ENCODE measurements around the gene GATC. TPM values are rescaled to one million over a fixed set of nuclear protein-coding genes. Genes with fewer than 3 reads are reported as not detected.

The GATC gene
- total and polyA plus RNA-seq, 10 of the 15 experiments (the other 5 are each of a cell fraction or from before 2014, with no cell fraction given): 5.1 to 40.3 (median 22.9) TPM

DNA sequence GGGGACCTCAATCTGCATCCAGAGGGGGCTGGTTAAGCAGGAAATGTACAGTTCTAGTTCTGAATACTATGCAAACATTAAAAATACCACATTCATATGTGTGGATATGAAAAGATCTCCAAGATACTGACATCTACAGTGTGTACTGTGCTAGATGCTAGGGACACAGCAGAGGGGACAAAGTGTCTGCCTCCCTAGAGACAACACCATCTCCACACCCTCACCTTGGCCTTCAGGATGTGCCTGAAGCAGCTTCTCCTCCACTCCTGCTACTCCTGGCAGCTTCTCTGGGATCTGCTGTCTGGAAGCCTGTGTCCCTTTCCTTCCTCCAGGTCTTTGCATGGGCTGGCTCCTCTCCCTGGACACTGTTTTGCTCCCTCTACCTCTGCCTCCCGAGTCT lies 34.0 kb downstream of the GATC start:
- POLR2A ChIA-PET: no interaction called here
- CTCF ChIA-PET: interaction anchor here (0.6 to 1.7 kb wide), 2 partner anchors 16 to 919 kb away, joined by 3 to 4 read pairs; no protein-coding TSS in a partner anchor
- H3K4me1 ChIP-seq (ENCODE audit: control insufficient read depth, insufficient read depth, low read length): no peaks in the 10 kb centered on the region
- H3K27ac ChIP-seq (ENCODE audit: control insufficient read depth, insufficient read depth): no peak overlapping the region
- in situ Hi-C loops (cut with MboI) (no loop called here), intact Hi-C loops (cut with micrococcal nuclease; ENCODE audit: unreplicated experiment) (no loop called here)
- no peak overlapping the region for H3K4me3 ChIP-seq
- H3K4me2 ChIP-seq (ENCODE audit: control insufficient read depth, insufficient read depth): no peak overlapping the region
- H3K36me3 ChIP-seq (ENCODE audit: control insufficient read depth in 2 of 2, insufficient read depth in 2 of 2, low read length in 1 of 2): no peaks in the 10 kb centered on the region
- no peaks in the 10 kb centered on the region for H3K79me2 ChIP-seq (ENCODE audit: control insufficient read depth, insufficient read depth, low read length)
- H3K9me3 ChIP-seq (replicated peaks; ENCODE audit: control insufficient read depth, insufficient read depth, low read length): no peaks in the 10 kb centered on the region
- H3K27me3 ChIP-seq (replicated peaks in 1 of 2; ENCODE audit: control insufficient read depth in 2 of 2, insufficient read depth in 2 of 2, low read length in 1 of 2): no peaks in the 10 kb centered on the region
- RAD21 ChIA-PET (ENCODE audit: unreplicated experiment): interaction anchor here (1.2 kb wide), 1 partner anchor 17 kb away, joined by 3 read pairs; no protein-coding TSS in a partner anchor
- H4K20me1 ChIP-seq (ENCODE audit: control insufficient read depth, insufficient read depth): no peaks in the 10 kb centered on the region
- ATAC-seq (no peak), DNase-seq (ENCODE audit: low read depth, low spot score) (no peak), FAIRE-seq (no peak)
- no TSS peak for BruUV-seq (replicated peaks)
- no peak overlapping the region for H2AFZ ChIP-seq (ENCODE audit: control insufficient read depth, low read depth, low read length)
- no peak overlapping the region for H3K9ac ChIP-seq (ENCODE audit: control insufficient read depth, insufficient read depth, low read length)
- WGBS (ENCODE audit: insufficient coverage, insufficient replicate concordance, low lambda C conversion rate, missing lambda C conversion rate): 47% methylated on average over 1 of the region's 1 CpG
- SMC1A ChIA-PET (ENCODE audit: uncharacterized antibody, unreplicated experiment): interaction anchor here (1.4 kb wide), 1 partner anchor 14 kb away, joined by 3 read pairs; no protein-coding TSS in a partner anchor
- TF ChIP-seq HDAC6 (IDR thresholded peaks at IDR 0.05; ENCODE audit: unreplicated experiment) (no peak), BHLHE40 (IDR thresholded peaks at IDR 0.05; ENCODE audit: borderline replicate concordance in 1 of 2, low read depth in 2 of 2, low read length in 1 of 2) (no peak), CEBPZ (IDR thresholded peaks at IDR 0.05; ENCODE audit: low read depth, low read length) (no peak), CEBPB (IDR thresholded peaks at IDR 0.05; ENCODE audit: borderline replicate concordance in 1 of 2, low read depth in 2 of 2, low read length in 2 of 2) (no peak), CHD2 (IDR thresholded peaks at IDR 0.05; ENCODE audit: borderline replicate concordance, low read depth, low read length) (no peak), MYB (IDR thresholded peaks at IDR 0.05; ENCODE audit: borderline replicate concordance, low read depth, low read length) (no peak), KAT2A (conservative IDR thresholded peaks at IDR 0.05; ENCODE audit: control insufficient read depth, low read depth, low read length) (no peak), ZNF274 (IDR thresholded peaks at IDR 0.05; ENCODE audit: insufficient read depth, insufficient read length) (no peak), MEF2B (IDR thresholded peaks at IDR 0.05; ENCODE audit: partially characterized antibody, poor library complexity, severe bottlenecking) (no peak), SMC3 (IDR thresholded peaks at IDR 0.05; ENCODE audit: borderline replicate concordance, low read length) (no peak), SREBF1 (IDR thresholded peaks at IDR 0.05; ENCODE audit: low read length) (no peak), POLR2AphosphoS5 (IDR thresholded peaks at IDR 0.05; ENCODE audit: low read length) (no peak), KDM1A (IDR thresholded peaks at IDR 0.05; ENCODE audit: borderline replicate concordance) (no peak), RCOR1 (conservative IDR thresholded peaks at IDR 0.05; ENCODE audit: low read depth, low read length) (no peak), RFX5 (IDR thresholded peaks at IDR 0.05; ENCODE audit: low read depth, low read length) (no peak), ZZZ3 (IDR thresholded peaks at IDR 0.05; ENCODE audit: control insufficient read depth, insufficient read length, low read depth) (no peak), EP300 (IDR thresholded peaks at IDR 0.05; ENCODE audit: borderline replicate concordance in 1 of 2, control insufficient read depth in 1 of 2, low read depth in 2 of 2, low read length in 2 of 2) (no peak)
- TF ChIP-seq, protein P1, sequence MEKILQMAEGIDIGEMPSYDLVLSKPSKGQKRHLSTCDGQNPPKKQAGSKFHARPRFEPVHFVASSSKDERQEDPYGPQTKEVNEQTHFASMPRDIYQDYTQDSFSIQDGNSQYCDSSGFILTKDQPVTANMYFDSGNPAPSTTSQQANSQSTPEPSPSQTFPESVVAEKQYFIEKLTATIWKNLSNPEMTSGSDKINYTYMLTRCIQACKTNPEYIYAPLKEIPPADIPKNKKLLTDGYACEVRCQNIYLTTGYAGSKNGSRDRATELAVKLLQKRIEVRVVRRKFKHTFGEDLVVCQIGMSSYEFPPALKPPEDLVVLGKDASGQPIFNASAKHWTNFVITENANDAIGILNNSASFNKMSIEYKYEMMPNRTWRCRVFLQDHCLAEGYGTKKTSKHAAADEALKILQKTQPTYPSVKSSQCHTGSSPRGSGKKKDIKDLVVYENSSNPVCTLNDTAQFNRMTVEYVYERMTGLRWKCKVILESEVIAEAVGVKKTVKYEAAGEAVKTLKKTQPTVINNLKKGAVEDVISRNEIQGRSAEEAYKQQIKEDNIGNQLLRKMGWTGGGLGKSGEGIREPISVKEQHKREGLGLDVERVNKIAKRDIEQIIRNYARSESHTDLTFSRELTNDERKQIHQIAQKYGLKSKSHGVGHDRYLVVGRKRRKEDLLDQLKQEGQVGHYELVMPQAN (conservative IDR thresholded peaks at IDR 0.05): no peak

Measured in GM12878 (cell line).